Measurements from ENCODE around the gene CUX1.
"Not testable (repeated sequence)": the region's sequence is repeated elsewhere in the genome, so short reads cannot be mapped to it uniquely, and the experiment has no call there.

CUX1 gene

DNA sequence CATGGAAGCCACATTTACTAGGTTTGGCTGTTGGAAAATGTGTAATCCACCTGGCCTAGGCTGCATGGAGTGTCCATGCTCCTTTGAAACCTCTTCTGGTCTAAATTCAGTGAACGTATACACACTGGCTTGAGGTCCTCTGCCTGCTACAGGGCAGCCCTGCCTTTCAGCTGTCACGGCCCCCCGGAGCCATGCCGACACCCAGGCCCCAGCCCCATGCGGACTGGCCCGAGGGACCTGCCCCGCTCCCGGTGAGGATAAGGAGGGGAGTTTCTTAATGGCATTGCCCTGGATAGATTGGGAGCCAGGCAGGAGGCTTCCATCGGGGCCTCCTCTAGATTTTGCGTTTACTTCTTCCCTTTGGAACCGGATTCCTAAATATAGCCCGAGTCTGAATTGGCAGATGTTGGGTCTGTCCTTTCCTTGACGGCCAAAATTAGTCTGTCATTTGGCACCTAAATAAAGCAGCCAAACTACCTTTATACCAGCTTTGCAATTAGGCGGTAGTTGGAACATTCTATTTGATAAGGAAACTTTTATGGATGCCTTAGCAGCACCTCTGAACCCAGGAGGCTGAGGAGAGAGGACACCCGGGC is 397.1 kb downstream of the CUX1 start:
- Mint-ChIP-seq H3K4me1 (peaks cover 14 to 16% of the 10 kb centered on the region in 2 donors), H3K4me3 (no peak overlapping the region), H3K27ac (no peak overlapping the region), H3K27me3 (no peaks in the 10 kb centered on the region), H3K9me3 (peaks cover 0 to 3% of the 10 kb centered on the region in 2 donors), H3K36me3 (peaks cover 28 to 47% of the 10 kb centered on the region in 2 donors)
- no peak for DNase-seq
- no peak for ATAC-seq (replicated peaks)

- Mint-ChIP-seq H3K27me3 (no peaks in the 10 kb centered on the region), H3K4me1 (peaks cover 14 to 16% of the 10 kb centered on the region in 2 donors), H3K9me3 (peaks cover 0 to 3% of the 10 kb centered on the region in 2 donors), H3K4me3 (no peak overlapping the region), H3K27ac (no peak overlapping the region), H3K36me3 (peaks cover 30 to 46% of the 10 kb centered on the region in 2 donors)
- DNase-seq (no peak), ATAC-seq (replicated peaks) (no peak)
These were observed 397.8 kb downstream of the CUX1 start for GRCh38 chr7:102215256-102215655.

- H3K27ac Mint-ChIP-seq: peak overlapping the region; percentile 31
- peaks cover 30 to 43% of the 10 kb centered on the region in 2 donors for H3K36me3 Mint-ChIP-seq
- H3K4me3 Mint-ChIP-seq: no peak overlapping the region
- DNase-seq (no peak), ATAC-seq (replicated peaks) (no peak)
- peaks cover 14% of the 10 kb centered on the region in 2 donors for H3K4me1 Mint-ChIP-seq
- peaks cover 0 to 3% of the 10 kb centered on the region in 2 donors for H3K9me3 Mint-ChIP-seq
- H3K27me3 Mint-ChIP-seq: no peaks in the 10 kb centered on the region
These were observed 398.3 kb downstream of the CUX1 start for GRCh38 chr7:102215711-102216110.

GRCh38 chr7:102216573-102217314 is 399.3 kb downstream of the CUX1 start:
- H3K4me1 Mint-ChIP-seq: peaks cover 8 to 13% of the 10 kb centered on the region in 2 donors
- no peak for ATAC-seq (replicated peaks)
- peaks cover 30 to 42% of the 10 kb centered on the region in 2 donors for H3K36me3 Mint-ChIP-seq
- H3K9me3 Mint-ChIP-seq: peaks cover 0 to 3% of the 10 kb centered on the region in 2 donors
- H3K27ac Mint-ChIP-seq: peak overlapping the region; percentile 2
- H3K27me3 Mint-ChIP-seq: no peaks in the 10 kb centered on the region
- no peak for DNase-seq
- H3K4me3 Mint-ChIP-seq: peak overlapping the region in 1 of 2 donors; percentile 15

DNA sequence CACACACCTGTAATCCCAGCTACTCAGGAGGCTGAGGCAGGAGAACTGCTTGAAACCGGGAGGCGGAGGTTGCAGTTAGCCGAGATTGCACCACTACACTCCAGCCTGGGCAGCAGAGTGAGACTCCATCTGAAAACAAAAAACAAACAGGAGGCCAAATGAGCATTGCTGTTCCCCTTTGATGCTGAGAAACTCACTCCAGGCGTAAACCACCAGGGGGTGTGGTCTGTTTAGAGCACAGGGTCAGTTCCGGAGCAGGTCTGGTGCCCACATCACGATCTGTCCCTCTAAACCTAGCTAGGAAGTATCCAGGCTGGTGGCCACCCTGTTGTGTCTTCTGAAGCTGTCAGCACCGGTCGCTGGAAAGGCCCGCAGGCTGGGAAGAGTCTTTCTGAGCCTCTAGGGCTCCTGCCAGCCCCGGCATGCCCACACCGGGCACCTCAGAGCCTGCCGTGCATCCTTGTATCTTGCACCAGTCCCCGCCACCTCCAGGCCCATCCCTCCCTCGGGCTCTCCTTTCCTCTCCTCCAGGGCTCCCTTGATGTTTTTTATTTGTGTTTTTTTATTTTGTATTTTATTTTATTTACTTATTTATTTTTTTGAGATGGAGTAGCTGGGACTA is 402.9 kb downstream of the CUX1 start:
- Mint-ChIP-seq H3K27me3 (no peaks in the 10 kb centered on the region), H3K4me3 (no peak overlapping the region), H3K4me1 (peaks cover 0 to 7% of the 10 kb centered on the region in 2 donors), H3K27ac (no peak overlapping the region), H3K36me3 (peaks cover 18 to 24% of the 10 kb centered on the region in 2 donors), H3K9me3 (peaks cover 0 to 3% of the 10 kb centered on the region in 2 donors)
- no peak for DNase-seq
- ATAC-seq (replicated peaks): no peak

DNA sequence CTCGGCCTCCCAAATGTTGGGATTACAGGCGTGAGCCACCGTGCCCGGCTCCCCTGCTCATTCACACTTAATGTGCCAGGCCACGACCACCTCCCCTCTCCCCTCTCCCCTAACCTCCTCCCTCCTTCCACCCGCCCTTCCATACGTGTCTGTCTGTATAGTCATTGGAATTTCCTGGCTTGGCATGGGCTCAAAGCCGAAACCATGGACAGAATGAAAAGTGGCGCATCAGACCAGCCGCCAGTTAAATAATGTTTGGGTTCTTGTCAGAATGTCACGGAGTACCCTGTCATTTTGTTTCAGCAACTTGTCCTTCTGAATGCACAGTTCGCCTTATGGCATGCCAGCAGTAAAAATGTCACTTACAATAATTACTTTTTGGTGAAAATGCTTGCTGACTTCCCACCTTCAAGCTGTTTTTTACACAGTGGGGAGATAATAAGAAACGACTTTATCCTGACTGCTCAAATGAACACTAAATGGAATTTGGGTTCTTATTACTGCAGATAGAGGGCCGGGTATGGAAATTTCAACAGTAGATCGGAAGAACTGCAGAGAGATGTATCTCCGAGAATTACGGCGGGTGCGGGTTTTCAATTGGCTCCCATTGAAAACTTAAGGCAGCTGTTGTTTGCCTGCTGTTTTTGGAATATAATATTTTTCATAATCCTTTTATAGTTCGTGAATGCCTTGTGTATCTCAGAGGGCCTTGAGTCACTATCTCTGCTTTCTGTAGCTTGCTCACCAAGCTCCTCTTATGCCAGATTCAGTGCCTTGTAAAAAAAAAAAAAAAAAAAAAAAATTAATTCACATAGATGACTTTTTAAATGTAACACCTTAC is 403.8 kb downstream of the CUX1 start:
- ATAC-seq (replicated peaks) (no peak), DNase-seq (no peak)
- Mint-ChIP-seq H3K4me3 (no peak overlapping the region), H3K27ac (no peak overlapping the region), H3K27me3 (no peaks in the 10 kb centered on the region), H3K36me3 (peaks cover 12 to 18% of the 10 kb centered on the region in 2 donors), H3K9me3 (peaks cover 0 to 3% of the 10 kb centered on the region in 2 donors), H3K4me1 (peaks cover 0 to 3% of the 10 kb centered on the region in 2 donors)

DNA sequence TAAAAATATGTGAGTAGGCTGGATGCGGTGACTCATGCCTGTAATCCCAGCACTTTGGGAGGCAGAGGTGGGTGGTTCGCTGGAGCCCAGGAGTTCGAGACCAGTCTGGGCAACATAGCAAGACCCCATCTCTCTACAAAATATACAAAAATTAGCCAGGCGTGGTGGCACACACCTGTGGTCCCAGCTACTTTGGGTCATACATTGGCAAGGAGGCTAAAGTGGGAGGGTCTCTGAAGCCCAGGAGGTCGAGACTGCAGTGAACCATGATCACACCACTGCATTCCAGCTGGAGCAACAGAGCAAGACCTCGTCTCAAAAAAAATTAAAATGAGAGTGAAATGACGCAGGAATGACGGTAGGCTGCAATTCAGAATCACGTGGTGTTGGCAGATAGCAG is 404.5 kb downstream of the CUX1 start:
- Mint-ChIP-seq H3K27me3 (no peaks in the 10 kb centered on the region), H3K27ac (no peak overlapping the region), H3K9me3 (no peaks in the 10 kb centered on the region), H3K4me3 (no peak overlapping the region), H3K4me1 (no peaks in the 10 kb centered on the region), H3K36me3 (peaks cover 6 to 11% of the 10 kb centered on the region in 2 donors)
- ATAC-seq (replicated peaks): no peak
- DNase-seq: no peak

DNA sequence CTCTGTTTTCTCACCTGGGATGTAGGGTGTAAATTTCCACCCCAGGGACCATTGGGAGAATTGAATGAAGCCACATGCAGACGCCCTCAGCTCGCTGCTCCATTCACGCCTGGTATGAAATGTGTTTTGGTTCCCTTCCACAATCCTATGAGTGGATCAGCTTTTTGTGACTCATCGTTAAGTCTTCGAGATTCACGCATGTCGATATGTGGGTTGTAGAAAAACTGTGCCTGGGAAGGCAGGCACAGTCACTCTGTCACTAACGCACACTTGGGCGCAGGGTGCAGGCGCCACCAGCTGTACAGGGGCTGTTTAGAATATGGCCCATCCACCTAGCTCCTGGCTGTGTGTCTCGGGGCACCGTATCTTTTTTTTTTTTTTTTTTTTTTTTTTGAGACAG is 405.0 kb downstream of the CUX1 start:
- Mint-ChIP-seq H3K27ac (no peak overlapping the region), H3K36me3 (peaks cover 6 to 11% of the 10 kb centered on the region in 2 donors), H3K4me1 (no peaks in the 10 kb centered on the region), H3K27me3 (no peaks in the 10 kb centered on the region), H3K4me3 (no peak overlapping the region), H3K9me3 (no peaks in the 10 kb centered on the region)
- ATAC-seq (replicated peaks): no peak
- DNase-seq: no peak

- no peak for DNase-seq
- H3K4me1 Mint-ChIP-seq: no peaks in the 10 kb centered on the region
These were observed 405.8 kb downstream of the CUX1 start for GRCh38 chr7:102223184-102223583.

GRCh38 chr7:102225025-102225424 is 407.6 kb downstream of the CUX1 start:
- Mint-ChIP-seq H3K4me3 (no peak overlapping the region), H3K27ac (no peak overlapping the region), H3K9me3 (no peaks in the 10 kb centered on the region), H3K36me3 (peaks cover 10 to 11% of the 10 kb centered on the region in 2 donors), H3K27me3 (no peaks in the 10 kb centered on the region), H3K4me1 (no peaks in the 10 kb centered on the region)
- ATAC-seq (replicated peaks) (no peak), DNase-seq (no peak)

More at GRCh38 chr7:102223184-102223583, 405.8 kb downstream of the CUX1 start:
- no peak for ATAC-seq (replicated peaks)
- Mint-ChIP-seq H3K27ac (no peak overlapping the region), H3K4me3 (no peak overlapping the region), H3K9me3 (no peaks in the 10 kb centered on the region), H3K27me3 (no peaks in the 10 kb centered on the region), H3K36me3 (peaks cover 9 to 17% of the 10 kb centered on the region in 2 donors)

DNA sequence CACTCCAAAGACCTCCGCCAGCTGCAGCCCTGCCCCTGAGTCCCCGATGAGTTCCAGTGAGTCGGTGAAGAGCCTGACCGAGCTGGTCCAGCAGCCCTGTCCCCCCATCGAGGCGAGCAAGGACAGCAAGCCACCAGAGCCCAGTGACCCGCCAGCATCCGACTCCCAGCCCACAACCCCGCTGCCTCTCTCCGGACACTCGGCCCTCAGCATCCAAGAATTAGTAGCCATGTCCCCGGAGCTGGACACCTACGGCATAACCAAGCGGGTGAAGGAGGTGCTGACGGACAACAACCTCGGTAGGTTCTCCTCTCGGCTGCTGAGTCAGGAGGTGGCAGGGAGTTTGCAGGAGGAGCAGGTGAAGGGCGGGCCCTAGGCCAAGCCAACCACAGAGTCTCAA is 409.9 kb downstream of the CUX1 start:
- no peak overlapping the region for H3K27ac Mint-ChIP-seq
- H3K27me3 Mint-ChIP-seq: no peaks in the 10 kb centered on the region
- ATAC-seq (replicated peaks) (no peak), DNase-seq (no peak)
- no peaks in the 10 kb centered on the region for H3K4me1 Mint-ChIP-seq
- H3K36me3 Mint-ChIP-seq: peaks cover 12% of the 10 kb centered on the region in 2 donors
- H3K4me3 Mint-ChIP-seq: no peak overlapping the region
- no peaks in the 10 kb centered on the region for H3K9me3 Mint-ChIP-seq

DNA sequence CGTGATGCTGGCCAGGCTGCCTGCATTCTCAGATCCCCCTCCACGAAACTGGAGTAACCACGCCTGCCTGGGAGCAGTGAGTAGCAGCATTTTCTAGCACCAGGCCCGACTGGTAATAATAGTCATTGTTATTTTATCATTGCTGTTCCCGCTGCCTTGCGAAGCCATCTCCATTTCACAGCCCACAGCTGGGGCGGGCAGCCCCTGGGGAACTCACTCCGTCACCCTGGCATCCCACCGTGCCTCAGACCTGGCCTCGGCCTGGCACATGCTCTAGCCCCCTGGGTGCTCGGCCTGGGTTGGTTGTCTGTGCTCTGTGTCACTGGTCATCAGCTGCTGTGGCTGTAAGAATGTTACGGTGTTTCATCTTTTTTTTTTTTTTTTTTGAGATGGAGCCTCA is 411.5 kb downstream of the CUX1 start:
- no peaks in the 10 kb centered on the region for H3K4me1 Mint-ChIP-seq
- H3K9me3 Mint-ChIP-seq: no peaks in the 10 kb centered on the region
- H3K4me3 Mint-ChIP-seq: no peak overlapping the region
- DNase-seq (no peak), ATAC-seq (replicated peaks) (no peak)
- H3K27ac Mint-ChIP-seq: no peak overlapping the region
- H3K27me3 Mint-ChIP-seq: no peaks in the 10 kb centered on the region
- peaks cover 15 to 20% of the 10 kb centered on the region in 2 donors for H3K36me3 Mint-ChIP-seq

DNA sequence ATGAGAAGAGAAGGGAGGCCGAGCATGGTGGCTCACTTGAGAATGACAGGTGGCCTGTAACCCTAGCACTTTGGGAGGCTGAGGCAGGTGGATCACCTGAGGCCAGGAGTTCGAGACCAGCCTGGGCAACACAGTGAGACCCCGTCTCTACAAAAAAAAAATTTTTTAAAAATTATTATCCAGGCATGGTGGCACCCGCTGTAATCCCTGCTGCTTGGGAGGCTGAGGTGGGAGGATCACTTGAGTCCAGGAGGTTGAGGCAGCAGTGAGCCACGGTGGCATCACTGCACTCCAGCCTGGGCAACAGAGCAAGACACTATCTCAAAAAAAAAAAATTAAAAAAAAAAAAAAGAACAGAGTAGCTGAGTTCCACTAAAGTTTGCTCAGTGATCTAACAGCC is 412.7 kb downstream of the CUX1 start:
- peaks cover 15 to 25% of the 10 kb centered on the region in 2 donors for H3K36me3 Mint-ChIP-seq
- H3K9me3 Mint-ChIP-seq; H3K27ac Mint-ChIP-seq; H3K4me1 Mint-ChIP-seq; DNase-seq; H3K27me3 Mint-ChIP-seq; H3K4me3 Mint-ChIP-seq; ATAC-seq (replicated peaks): not testable (repeated sequence)

DNA sequence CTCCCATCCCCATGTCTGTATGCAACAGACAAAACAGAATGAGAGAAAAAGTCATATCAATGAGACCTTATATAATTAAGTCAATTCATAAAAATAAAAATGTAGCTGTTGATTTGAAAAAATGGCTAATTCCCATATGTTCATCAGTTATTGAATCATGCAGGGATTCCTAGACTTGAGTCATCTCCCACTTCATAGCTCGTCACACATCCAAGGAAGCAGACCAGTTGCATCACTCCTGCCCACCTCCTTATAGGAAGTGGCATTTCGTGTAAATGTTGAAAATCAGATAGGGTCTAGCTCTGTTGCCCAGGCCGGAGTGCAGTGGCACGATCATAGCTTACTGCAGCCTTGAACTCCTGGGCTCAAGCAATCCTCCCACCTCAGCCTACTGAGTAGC is 413.2 kb downstream of the CUX1 start:
- no peak for ATAC-seq (replicated peaks)
- H3K9me3 Mint-ChIP-seq: no peaks in the 10 kb centered on the region
- H3K4me1 Mint-ChIP-seq: no peaks in the 10 kb centered on the region
- no peaks in the 10 kb centered on the region for H3K27me3 Mint-ChIP-seq
- no peak overlapping the region for H3K4me3 Mint-ChIP-seq
- no peak for DNase-seq
- peaks cover 15 to 26% of the 10 kb centered on the region in 2 donors for H3K36me3 Mint-ChIP-seq
- H3K27ac Mint-ChIP-seq: no peak overlapping the region

All from stimulated activated naive B cell treated with anti-CD40 and anti-IgM and Interleukin-4, amounts not matched to agents 10 μg/mL and 1 μg/mL and 100 μg/mL, for 72 hours (primary cell).